GM13977 (cell line): Measurements from ENCODE around the gene PLEKHG2.
"Not testable (repeated sequence)": the region's sequence is repeated elsewhere in the genome, so short reads cannot be mapped to it uniquely, and the experiment has no call there.

Experiments used
- DNase-seq: peaks from one replicate; pipeline ENCODE4 v3.0.0; 2012; ENCODE audit warnings: low spot score
- in situ Hi-C: fragments of 300-500 bp; cut with MboI; formaldehyde crosslinking; loops from one replicate; pipeline ENCODE4 v1.12.0; 2022; ENCODE audit warnings: low sequenced_read_pairs, low pct_unique_long_range_greater_than_20kb, mixed read lengths, inconsistent platforms; ENCODE audit not compliant: unreplicated experiment
- TF ChIP-seq, protein P1 (sequence below): IDR thresholded peaks from 2 replicates; pipeline ENCODE4 v1.5.1; 2012; ENCODE audit warnings: mild to moderate bottlenecking, control low read depth; ENCODE audit not compliant: insufficient read depth; ENCODE audit errors: extremely low read depth, missing control alignments

Gene PLEKHG2

GRCh38 chr19:39370735-39371134 lies 41.7 kb upstream of the PLEKHG2 start:
- TF ChIP-seq, protein P1, sequence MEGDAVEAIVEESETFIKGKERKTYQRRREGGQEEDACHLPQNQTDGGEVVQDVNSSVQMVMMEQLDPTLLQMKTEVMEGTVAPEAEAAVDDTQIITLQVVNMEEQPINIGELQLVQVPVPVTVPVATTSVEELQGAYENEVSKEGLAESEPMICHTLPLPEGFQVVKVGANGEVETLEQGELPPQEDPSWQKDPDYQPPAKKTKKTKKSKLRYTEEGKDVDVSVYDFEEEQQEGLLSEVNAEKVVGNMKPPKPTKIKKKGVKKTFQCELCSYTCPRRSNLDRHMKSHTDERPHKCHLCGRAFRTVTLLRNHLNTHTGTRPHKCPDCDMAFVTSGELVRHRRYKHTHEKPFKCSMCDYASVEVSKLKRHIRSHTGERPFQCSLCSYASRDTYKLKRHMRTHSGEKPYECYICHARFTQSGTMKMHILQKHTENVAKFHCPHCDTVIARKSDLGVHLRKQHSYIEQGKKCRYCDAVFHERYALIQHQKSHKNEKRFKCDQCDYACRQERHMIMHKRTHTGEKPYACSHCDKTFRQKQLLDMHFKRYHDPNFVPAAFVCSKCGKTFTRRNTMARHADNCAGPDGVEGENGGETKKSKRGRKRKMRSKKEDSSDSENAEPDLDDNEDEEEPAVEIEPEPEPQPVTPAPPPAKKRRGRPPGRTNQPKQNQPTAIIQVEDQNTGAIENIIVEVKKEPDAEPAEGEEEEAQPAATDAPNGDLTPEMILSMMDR: no peak
- in situ Hi-C loops: no loop called here
- DNase-seq: no peak

- DNase-seq: no peak
- in situ Hi-C loops: no loop called here
- TF ChIP-seq, protein P1: no peak
Observed at GRCh38 chr19:39372047-39372802, 40.2 kb upstream of the PLEKHG2 start.

DNA sequence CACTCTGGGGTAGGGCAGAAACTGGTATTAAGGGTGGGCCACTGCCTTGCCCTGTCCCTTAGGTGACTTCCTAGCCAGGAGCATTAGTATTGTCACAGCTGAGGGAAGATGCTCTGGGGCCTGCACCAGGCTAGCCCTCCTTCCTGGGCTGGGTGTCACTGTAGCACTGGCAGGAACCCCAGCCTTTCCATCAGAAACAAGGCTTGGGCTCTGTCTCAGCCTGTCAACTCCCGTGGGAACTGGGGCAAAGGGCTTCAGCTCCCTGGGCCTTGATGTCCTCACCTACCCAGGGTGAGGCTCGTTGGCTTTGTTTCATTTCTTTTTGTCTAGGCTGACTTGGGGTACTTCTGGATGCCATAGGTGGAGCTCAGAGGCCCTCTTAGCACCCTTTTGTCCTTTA lies 39.5 kb upstream of the PLEKHG2 start:
- TF ChIP-seq, protein P1: no peak
- in situ Hi-C loops: no loop called here
- DNase-seq: no peak

- in situ Hi-C loops: no loop called here
- no peak for DNase-seq
- TF ChIP-seq, protein P1: no peak
Observed at GRCh38 chr19:39375929-39376328, 36.5 kb upstream of the PLEKHG2 start.

DNA sequence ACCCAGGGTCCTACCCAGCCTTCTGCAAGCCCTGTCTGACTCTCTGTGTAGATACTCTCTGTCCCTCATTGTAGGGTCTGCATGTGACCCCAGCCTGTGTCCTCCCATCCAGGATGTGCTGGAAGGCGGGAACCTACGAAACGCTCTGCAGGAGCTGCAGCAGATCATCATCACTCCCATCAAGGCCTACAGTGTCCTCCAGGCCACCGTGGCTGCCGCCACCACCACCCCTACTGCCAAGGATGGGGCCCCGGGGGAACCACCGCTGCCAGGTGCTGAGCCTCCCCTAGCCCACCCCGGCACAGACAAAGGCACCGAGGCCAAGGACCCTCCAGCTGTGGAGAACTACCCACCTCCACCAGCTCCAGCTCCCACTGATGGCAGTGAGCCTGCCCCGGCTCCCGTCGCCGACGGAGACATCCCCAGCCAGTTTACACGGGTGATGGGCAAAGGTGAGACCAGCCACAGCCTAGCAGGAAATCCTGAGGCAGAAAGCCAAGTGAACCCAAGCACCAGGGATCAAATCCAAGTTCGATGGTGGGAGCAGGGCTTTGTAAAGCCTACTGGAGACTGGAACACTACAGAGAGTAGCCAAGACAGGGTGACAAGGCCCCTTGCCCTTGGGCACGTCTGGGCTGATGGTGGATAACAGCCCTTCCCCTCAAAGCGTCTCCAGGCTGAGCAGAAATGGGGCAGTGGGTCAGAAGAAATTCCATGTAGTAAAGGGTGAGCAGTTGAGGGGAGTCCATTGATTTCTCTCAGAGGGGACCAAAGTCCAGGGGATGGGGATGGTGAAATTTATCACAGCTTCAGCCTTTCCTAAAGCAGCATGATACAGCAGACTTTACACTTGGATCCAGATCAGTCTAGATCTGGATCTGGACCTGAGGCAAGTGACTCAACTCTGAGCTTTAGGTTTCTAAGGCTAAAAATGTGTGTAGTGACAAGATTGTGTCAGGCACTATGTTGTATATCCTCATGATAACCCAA lies 34.8 kb upstream of the PLEKHG2 start:
- TF ChIP-seq, protein P1: no peak
- in situ Hi-C loops: no loop called here
- DNase-seq: no peak

DNA sequence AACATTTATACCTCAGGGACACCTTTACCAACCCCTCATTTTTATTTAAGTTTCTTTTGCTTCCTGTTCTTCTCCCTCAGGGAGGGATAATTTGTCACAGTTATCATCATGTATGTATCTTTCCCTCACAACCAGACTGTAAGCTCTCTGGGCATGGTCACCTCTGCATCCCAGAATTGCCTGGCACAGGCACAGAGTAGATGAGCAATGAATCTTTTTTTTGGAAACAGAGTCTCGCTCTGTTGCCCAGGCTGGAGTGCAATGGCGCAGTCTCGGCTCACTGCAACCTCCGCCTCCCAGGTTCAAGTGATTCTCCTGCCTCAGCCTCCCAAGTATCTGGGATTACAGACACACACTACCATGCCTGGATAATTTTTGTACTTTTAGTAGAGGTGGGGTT lies 33.1 kb upstream of the PLEKHG2 start:
- in situ Hi-C loops: not testable (repeated sequence)

More for the DNA sequence above, 33.1 kb upstream of the PLEKHG2 start:
- not testable (repeated sequence) for DNase-seq
